Fibroblast of mammary gland (primary cell): ENCODE results near the gene MROH8.
"Not testable (repeated sequence)": the region's sequence is repeated elsewhere in the genome, so short reads cannot be mapped to it uniquely, and the experiment has no call there.

Experiments
- DNase-seq: peaks from one replicate; pipeline ENCODE4 v3.0.0-alpha.2; 2010; ENCODE audit warnings: low read depth
- H3K4me3 ChIP-seq: 2 replicates; pipeline ENCODE4 v1.5.1; 2011; ENCODE audit warnings: low read depth, mild to moderate bottlenecking, low read length, moderate library complexity; ENCODE audit not compliant: control insufficient read depth
- CTCF ChIP-seq: conservative IDR thresholded peaks from 2 replicates; pipeline ENCODE4 v1.5.1; 2011; ENCODE audit warnings: low read depth, low read length, inconsistent platforms; ENCODE audit not compliant: control insufficient read depth, insufficient read depth

MROH8 gene

DNA sequence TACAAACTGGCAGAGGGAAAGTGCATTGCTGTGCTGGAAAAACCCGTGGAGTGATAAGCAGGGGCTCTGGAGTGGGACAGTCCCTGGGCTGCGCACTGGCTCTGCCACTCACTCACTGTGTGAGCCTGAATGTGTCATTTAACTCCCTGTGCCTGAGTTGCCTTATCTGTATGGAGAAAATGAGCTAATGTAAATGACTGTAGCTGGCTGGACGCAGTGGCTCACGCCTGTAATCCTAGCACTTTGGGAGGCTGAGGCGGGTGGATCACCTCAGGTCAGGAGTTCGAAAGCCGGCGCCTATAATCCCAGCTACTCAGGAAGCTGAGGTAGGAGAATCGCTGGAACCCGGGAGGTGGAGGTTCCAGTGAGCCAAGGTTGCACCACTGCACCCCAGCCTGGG is 18.7 kb downstream of the MROH8 start:
- no peak for DNase-seq
- no peak for TF ChIP-seq CTCF
- no peak overlapping the region for H3K4me3 ChIP-seq

DNA sequence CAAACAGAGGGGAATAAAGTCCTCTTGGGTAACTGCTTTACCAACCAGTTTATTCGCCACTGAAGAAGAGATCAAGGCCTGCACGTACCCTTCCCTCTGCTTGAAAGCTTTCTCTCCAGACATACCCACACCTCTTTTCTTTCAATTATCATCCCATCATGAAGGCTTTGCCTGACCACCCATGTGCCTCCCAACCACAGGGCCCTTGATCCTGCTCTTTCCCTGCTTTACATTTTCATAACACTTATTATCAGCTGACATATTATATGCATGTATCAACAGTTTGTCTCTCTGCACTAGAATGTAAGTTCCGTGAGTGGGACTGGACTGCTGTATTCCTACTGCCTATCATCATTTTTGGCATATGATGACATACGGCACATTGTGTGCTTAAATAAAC is 21.1 kb downstream of the MROH8 start:
- no peak for DNase-seq
- H3K4me3 ChIP-seq, result no peak overlapping the region
- no peak for TF ChIP-seq CTCF

DNA sequence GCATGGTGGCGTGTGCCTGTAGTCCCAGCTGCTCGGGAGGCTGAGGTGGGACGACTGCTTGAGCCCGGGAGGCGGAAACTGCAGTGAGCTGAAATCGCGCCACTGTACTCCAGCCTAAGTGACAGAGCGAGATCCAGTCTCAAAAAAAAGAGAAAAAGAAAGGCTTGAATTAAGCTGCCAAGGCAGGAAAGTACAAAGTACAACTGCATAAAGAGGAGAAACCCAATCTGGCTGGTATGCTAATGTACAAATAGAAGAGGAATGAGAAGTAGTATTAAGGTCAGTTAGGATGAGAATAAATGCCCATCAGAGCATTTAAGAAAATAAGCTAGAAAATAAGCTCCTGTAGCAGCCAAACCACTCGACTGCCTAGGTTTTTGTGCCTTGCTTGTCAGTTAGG is 23.4 kb downstream of the MROH8 start:
- H3K4me3 ChIP-seq, result no peak overlapping the region
- DNase-seq, result no peak
- no peak for TF ChIP-seq CTCF

DNA sequence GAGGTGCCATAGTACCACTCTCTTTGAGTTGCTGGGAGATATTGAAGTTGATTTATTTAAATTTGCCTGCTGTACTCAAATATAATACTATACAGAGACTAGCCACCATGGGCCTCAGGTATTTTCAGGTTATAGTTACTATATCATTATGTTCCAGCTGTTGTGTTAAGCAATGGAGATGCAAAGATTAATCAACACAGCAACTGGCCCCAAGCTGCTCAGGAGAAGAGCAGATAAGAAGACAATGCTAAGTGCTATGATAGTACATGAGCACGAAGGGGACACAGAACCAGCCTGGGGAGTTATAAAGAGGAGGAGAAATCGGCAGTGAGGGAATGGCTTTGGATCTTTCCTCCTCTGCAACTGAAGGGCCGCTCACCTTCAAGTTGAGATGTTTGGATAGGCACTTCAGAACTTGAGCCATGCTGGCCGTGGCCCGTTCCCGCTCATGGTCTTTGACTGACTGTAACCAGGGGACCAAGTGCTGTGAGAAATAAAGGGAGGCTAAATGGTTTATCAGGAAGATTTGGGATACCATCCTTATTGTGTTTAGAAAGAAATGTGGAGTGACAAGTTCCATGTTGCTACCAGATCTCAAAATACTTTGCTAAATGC is 24.6 kb downstream of the MROH8 start:
- TF ChIP-seq CTCF, result no peak
- DNase-seq, result no peak
- no peak overlapping the region for H3K4me3 ChIP-seq

DNA sequence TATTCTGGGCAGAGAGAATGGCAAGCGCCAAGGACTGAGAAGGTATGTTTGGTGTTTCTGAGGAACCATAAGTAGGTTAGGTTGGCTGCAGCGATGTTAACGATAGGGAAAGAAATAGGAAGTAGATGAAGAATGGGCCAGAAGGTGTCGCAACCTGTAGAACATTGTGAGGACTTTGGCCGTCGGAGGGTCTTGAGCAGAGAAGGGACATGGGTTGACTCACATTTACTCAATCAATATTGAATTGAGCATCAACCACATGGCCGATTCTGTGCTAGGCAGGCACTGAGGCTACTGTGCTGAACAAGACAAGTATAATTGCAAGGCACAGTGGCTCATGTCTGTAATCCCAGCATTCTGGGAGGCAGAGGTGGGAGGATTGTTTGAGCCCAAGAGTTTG is 27.1 kb downstream of the MROH8 start:
- no peak for DNase-seq
- TF ChIP-seq CTCF, result no peak

GRCh38 chr20:37151529-37151928 is 27.8 kb downstream of the MROH8 start:
- TF ChIP-seq CTCF, result no peak
- no peak overlapping the region for H3K4me3 ChIP-seq
- no peak for DNase-seq

More for the DNA sequence above, 27.1 kb downstream of the MROH8 start:
- no peak overlapping the region for H3K4me3 ChIP-seq

DNA sequence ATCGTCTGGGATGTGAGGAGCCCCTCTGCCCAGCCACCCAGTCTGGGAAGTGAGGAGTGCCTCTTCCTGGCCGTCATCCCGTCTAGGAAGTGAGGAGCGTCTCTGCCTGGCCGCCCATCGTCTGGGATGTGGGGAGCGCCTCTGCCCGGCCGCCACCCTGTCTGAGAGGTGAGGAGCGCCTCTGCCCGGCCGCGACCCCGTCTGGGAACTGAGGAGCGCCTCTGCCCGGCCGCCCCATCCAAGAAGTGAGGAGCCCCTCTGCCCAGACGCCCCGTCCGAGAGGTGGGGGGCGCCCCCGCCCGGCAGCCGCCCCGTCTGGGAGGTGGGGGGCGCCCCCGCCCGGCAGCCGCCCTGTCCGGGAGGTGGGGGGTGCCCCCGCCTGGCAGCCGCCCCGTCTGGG is 28.5 kb downstream of the MROH8 start:
- H3K4me3 ChIP-seq, DNase-seq: not testable (repeated sequence)
